T-helper 1 cell treated with Interleukin-12 subunit alpha and Interleukin-12 subunit beta and Interleukin-4 antibody, amounts not matched to agents 30 μg/mL and 1 μg/mL, for 36 hours (primary cell): Measurements from ENCODE around the gene RIMKLA.

Experiments used
- H3K27ac Mint-ChIP-seq: one replicate; pipeline ENCODE4 v1.8.0; 2021; ENCODE audit warnings: mild to moderate bottlenecking, mixed read lengths
- H3K27me3 Mint-ChIP-seq: one replicate; pipeline ENCODE4 v1.8.0; 2021; ENCODE audit warnings: low read depth, mixed read lengths
- H3K36me3 Mint-ChIP-seq: one replicate; pipeline ENCODE4 v1.8.0; 2021; ENCODE audit warnings: low read depth, mixed read lengths
- H3K4me1 Mint-ChIP-seq: one replicate; pipeline ENCODE4 v1.8.0; 2021; ENCODE audit warnings: low read depth, mixed read lengths
- H3K4me3 Mint-ChIP-seq: one replicate; pipeline ENCODE4 v1.8.0; 2021; ENCODE audit warnings: mild to moderate bottlenecking, moderate library complexity, mixed read lengths
- H3K9me3 Mint-ChIP-seq: one replicate; pipeline ENCODE4 v1.8.0; 2021; ENCODE audit warnings: mixed read lengths

RIMKLA gene

GRCh38 chr1:42364089-42364488, 16.5 kb upstream of the RIMKLA start:
- Mint-ChIP-seq H3K27ac (no peak overlapping the region), H3K36me3 (no peaks in the 10 kb centered on the region), H3K4me3 (no peak overlapping the region), H3K27me3 (peaks cover 13% of the 10 kb centered on the region), H3K4me1 (no peaks in the 10 kb centered on the region), H3K9me3 (no peaks in the 10 kb centered on the region)

GRCh38 chr1:42364542-42364941, 16.1 kb upstream of the RIMKLA start:
- Mint-ChIP-seq H3K4me3 (no peak overlapping the region), H3K27me3 (peaks cover 13% of the 10 kb centered on the region), H3K9me3 (no peaks in the 10 kb centered on the region), H3K4me1 (no peaks in the 10 kb centered on the region), H3K36me3 (no peaks in the 10 kb centered on the region), H3K27ac (no peak overlapping the region)

- Mint-ChIP-seq H3K4me1 (no peaks in the 10 kb centered on the region), H3K36me3 (no peaks in the 10 kb centered on the region), H3K27me3 (peaks cover 18% of the 10 kb centered on the region), H3K27ac (no peak overlapping the region), H3K4me3 (no peak overlapping the region), H3K9me3 (no peaks in the 10 kb centered on the region)
Observed at GRCh38 chr1:42365118-42365517, 15.5 kb upstream of the RIMKLA start.

- Mint-ChIP-seq H3K9me3 (no peaks in the 10 kb centered on the region), H3K36me3 (no peaks in the 10 kb centered on the region), H3K4me1 (no peaks in the 10 kb centered on the region)
Observed at GRCh38 chr1:42368096-42368795, 12.3 kb upstream of the RIMKLA start.

GRCh38 chr1:42369471-42369870, 11.1 kb upstream of the RIMKLA start:
- no peaks in the 10 kb centered on the region for H3K9me3 Mint-ChIP-seq
- H3K4me1 Mint-ChIP-seq = no peaks in the 10 kb centered on the region
- no peaks in the 10 kb centered on the region for H3K36me3 Mint-ChIP-seq
- H3K27ac Mint-ChIP-seq = no peak overlapping the region
- no peak overlapping the region for H3K4me3 Mint-ChIP-seq
- peaks cover 26% of the 10 kb centered on the region for H3K27me3 Mint-ChIP-seq

More at GRCh38 chr1:42368096-42368795, 12.3 kb upstream of the RIMKLA start:
- no peak overlapping the region for H3K27ac Mint-ChIP-seq
- no peak overlapping the region for H3K4me3 Mint-ChIP-seq
- peaks cover 22% of the 10 kb centered on the region for H3K27me3 Mint-ChIP-seq

GRCh38 chr1:42370876-42371549, 9.6 kb upstream of the RIMKLA start:
- H3K9me3 Mint-ChIP-seq = no peaks in the 10 kb centered on the region
- no peak overlapping the region for H3K27ac Mint-ChIP-seq
- H3K4me3 Mint-ChIP-seq = no peak overlapping the region
- H3K4me1 Mint-ChIP-seq = no peaks in the 10 kb centered on the region
- no peaks in the 10 kb centered on the region for H3K36me3 Mint-ChIP-seq
- peaks cover 26% of the 10 kb centered on the region for H3K27me3 Mint-ChIP-seq

- no peaks in the 10 kb centered on the region for H3K36me3 Mint-ChIP-seq
- no peak overlapping the region for H3K27ac Mint-ChIP-seq
- peaks cover 32% of the 10 kb centered on the region for H3K27me3 Mint-ChIP-seq
- no peaks in the 10 kb centered on the region for H3K9me3 Mint-ChIP-seq
- H3K4me1 Mint-ChIP-seq = no peaks in the 10 kb centered on the region
- H3K4me3 Mint-ChIP-seq = no peak overlapping the region
Observed at GRCh38 chr1:42372796-42373195, 7.8 kb upstream of the RIMKLA start.

- Mint-ChIP-seq H3K36me3 (peaks cover 1% of the 10 kb centered on the region), H3K27me3 (peaks cover 32% of the 10 kb centered on the region), H3K4me1 (peaks cover 10% of the 10 kb centered on the region), H3K27ac (no peak overlapping the region), H3K4me3 (peak overlapping the region; percentile 76), H3K9me3 (no peaks in the 10 kb centered on the region)
Observed at GRCh38 chr1:42379794-42380585, 602 bp upstream of the RIMKLA start.

- peaks cover 1% of the 10 kb centered on the region for H3K36me3 Mint-ChIP-seq
- H3K27ac Mint-ChIP-seq = no peak overlapping the region
- peak overlapping the region; percentile 73 for H3K4me3 Mint-ChIP-seq
- peaks cover 32% of the 10 kb centered on the region for H3K27me3 Mint-ChIP-seq
- H3K4me1 Mint-ChIP-seq = peaks cover 10% of the 10 kb centered on the region
- no peaks in the 10 kb centered on the region for H3K9me3 Mint-ChIP-seq
Observed at GRCh38 chr1:42381280-42381673, 685 bp downstream of the RIMKLA start.

GRCh38 chr1:42385283-42385682, 4.7 kb downstream of the RIMKLA start:
- peaks cover 15% of the 10 kb centered on the region for H3K27me3 Mint-ChIP-seq
- H3K4me1 Mint-ChIP-seq = peaks cover 4% of the 10 kb centered on the region
- no peak overlapping the region for H3K4me3 Mint-ChIP-seq

GRCh38 chr1:42386051-42386450, 5.5 kb downstream of the RIMKLA start:
- peaks cover 1% of the 10 kb centered on the region for H3K36me3 Mint-ChIP-seq
- no peak overlapping the region for H3K4me3 Mint-ChIP-seq
- no peak overlapping the region for H3K27ac Mint-ChIP-seq
- H3K27me3 Mint-ChIP-seq = peaks cover 15% of the 10 kb centered on the region
- no peaks in the 10 kb centered on the region for H3K9me3 Mint-ChIP-seq
- peaks cover 4% of the 10 kb centered on the region for H3K4me1 Mint-ChIP-seq

More at GRCh38 chr1:42385283-42385682, 4.7 kb downstream of the RIMKLA start:
- no peak overlapping the region for H3K27ac Mint-ChIP-seq
- H3K9me3 Mint-ChIP-seq = no peaks in the 10 kb centered on the region
- peaks cover 1% of the 10 kb centered on the region for H3K36me3 Mint-ChIP-seq

GRCh38 chr1:42392255-42392654, 11.7 kb downstream of the RIMKLA start:
- Mint-ChIP-seq H3K4me1 (peaks cover 8% of the 10 kb centered on the region), H3K9me3 (no peaks in the 10 kb centered on the region), H3K27ac (no peak overlapping the region), H3K4me3 (no peak overlapping the region), H3K36me3 (no peaks in the 10 kb centered on the region), H3K27me3 (no peaks in the 10 kb centered on the region)

GRCh38 chr1:42392967-42393848, 12.6 kb downstream of the RIMKLA start:
- Mint-ChIP-seq H3K4me3 (no peak overlapping the region), H3K9me3 (no peaks in the 10 kb centered on the region), H3K27ac (peak overlapping the region; percentile 22), H3K27me3 (no peaks in the 10 kb centered on the region), H3K4me1 (peaks cover 8% of the 10 kb centered on the region), H3K36me3 (no peaks in the 10 kb centered on the region)
